Measurements from ENCODE around the gene C19orf81. TPM values are rescaled to one million over a fixed set of nuclear protein-coding genes. Genes with fewer than 3 reads are reported as not detected.

C19orf81 gene
- total and polyA plus RNA-seq, 5 donors = 0.52 to 1.5 (median 1.5) TPM; not detected in 2

DNA sequence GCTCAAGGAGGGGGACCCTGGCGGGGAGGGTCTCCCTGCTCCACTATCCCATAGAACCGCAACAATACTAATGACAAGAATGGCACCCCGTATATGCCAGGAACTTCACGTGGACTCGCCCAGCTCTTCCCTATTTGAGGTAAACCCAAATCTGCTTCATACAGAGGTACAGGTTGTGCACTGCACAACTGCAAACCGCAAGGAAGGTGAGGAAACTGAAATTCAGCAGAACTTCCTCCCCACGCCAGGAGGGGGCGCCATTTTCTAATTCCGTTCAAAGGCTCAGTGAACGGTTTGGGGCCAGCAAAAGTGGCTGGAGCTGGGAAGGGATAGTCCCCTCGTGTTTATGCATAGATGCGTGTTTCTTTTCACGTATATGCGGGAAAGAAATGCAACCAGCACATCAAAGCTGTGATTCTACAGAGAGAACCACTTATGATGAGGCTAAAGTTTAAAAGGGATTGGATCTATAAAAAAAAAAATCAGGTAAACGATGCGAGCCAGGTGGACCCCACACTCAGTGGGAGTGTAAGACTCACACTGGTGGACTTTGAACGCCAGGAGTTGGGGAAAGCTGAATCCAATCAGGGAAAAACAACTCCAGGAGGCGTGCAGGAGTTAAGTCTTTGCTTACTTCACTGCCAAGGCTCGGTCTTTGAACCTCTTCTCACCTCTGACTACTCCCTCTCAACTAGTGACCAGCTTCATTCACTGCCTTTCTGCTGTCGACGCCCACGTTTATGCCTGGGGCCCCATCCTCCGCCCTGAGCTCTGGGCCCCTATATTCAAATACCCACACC is 20.3 kb downstream of the C19orf81 start:
- 45% methylated on average over 23 of the region's 23 CpGs for whole genome bisulfite sequencing
- ATAC-seq (no peak), DNase-seq (no peak)
- Histone ChIP-seq H3K9me3 (ENCODE audit: control insufficient read depth, low read length) (no peaks in the 10 kb centered on the region), H3K27me3 (ENCODE audit: control insufficient read depth, insufficient read depth) (no peaks in the 10 kb centered on the region), H3K4me3 (ENCODE audit: low read length) (no peak overlapping the region), H3K4me1 (ENCODE audit: control insufficient read depth, insufficient read depth, low read length) (no peaks in the 10 kb centered on the region), H3K27ac (ENCODE audit: low read length) (no peak overlapping the region)
- intact Hi-C loops (cut with DNase I) = no loop called here

DNA sequence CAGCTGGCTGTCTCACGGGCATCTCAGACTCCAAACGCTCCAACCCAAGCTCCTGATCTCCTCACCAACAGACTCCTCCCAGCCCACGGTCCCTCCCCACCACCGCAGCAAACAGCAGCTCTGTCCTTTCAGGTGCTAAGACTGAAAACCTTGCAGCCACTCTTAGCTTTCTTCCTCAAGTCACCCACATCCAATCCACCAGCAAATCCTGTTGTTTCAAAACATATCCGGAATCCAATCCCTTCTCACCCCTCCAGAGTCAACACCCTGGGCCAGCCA is 20.8 kb downstream of the C19orf81 start:
- Histone ChIP-seq H3K27ac (ENCODE audit: low read length) (no peak overlapping the region), H3K4me1 (ENCODE audit: control insufficient read depth, insufficient read depth, low read length) (no peaks in the 10 kb centered on the region), H3K9me3 (ENCODE audit: control insufficient read depth, low read length) (no peaks in the 10 kb centered on the region), H3K27me3 (ENCODE audit: control insufficient read depth, insufficient read depth) (no peaks in the 10 kb centered on the region), H3K4me3 (ENCODE audit: low read length) (no peak overlapping the region)
- DNase-seq (no peak), ATAC-seq (no peak)
- 39% methylated on average over 5 of the region's 5 CpGs for WGBS
- intact Hi-C loops (cut with DNase I) = no loop called here

DNA sequence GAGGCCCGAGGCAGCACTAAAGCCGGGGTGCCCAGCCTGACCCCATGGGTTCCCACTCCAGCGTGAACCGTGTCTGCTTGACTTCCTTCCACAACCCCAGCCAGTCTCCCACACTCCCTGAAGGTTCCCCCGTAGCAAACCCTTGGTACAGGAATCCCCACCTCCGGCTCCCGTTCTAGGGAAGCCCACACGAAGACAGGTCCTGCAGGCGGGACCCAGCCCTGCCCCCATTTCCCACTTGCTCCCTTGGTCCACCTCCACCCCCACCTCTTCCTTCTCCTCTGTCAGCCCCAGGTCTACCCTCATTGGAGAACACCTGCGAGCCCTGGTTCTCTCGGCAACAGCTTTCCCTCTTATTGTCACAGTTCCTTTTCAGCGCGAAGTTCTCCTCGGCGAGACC is 23.9 kb downstream of the C19orf81 start:
- 28% methylated on average over 15 of the region's 15 CpGs for WGBS
- H3K27me3 ChIP-seq (ENCODE audit: control insufficient read depth, insufficient read depth) = no peaks in the 10 kb centered on the region
- H3K4me1 ChIP-seq (ENCODE audit: control insufficient read depth, insufficient read depth, low read length) = no peaks in the 10 kb centered on the region
- H3K4me3 ChIP-seq (ENCODE audit: low read length) = no peak overlapping the region
- peak in 1 of 2 donors; percentile 25 for ATAC-seq
- intact Hi-C loops (cut with DNase I) = no loop called here
- no peaks in the 10 kb centered on the region for H3K9me3 ChIP-seq (ENCODE audit: control insufficient read depth, low read length)
- no peak overlapping the region for H3K27ac ChIP-seq (ENCODE audit: low read length)
- no peak for DNase-seq

DNA sequence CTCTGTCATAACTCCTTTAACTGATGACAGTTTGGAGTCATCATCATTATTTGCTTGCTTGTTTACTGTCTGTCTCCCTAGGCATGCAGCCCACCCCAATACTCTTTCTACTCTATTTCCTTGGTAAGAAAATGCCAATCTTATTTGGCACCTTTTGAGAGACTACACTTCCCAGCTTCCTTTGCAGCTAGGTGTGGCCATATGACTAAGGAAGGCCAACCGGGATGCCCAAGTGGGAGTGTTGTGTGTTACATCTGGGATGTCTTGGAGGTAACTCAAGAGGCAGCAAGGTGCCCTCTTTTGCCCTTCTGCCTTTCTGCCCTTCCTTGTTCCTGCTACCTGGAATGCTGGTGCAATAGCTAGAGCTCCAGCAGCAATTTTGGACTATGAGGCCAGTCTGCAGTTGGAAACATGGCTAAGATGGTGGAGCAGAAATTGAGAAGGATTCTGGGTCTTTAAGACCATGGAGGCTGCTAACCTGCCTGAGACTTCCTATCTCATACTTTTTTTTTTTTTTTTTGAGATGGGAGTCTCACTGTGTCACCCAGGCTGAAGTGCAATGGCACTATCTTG is 27.5 kb downstream of the C19orf81 start:
- intact Hi-C loops (cut with DNase I) = no loop called here
- H3K27ac ChIP-seq (ENCODE audit: low read length) = no peak overlapping the region
- H3K4me3 ChIP-seq (ENCODE audit: low read length) = no peak overlapping the region
- no peaks in the 10 kb centered on the region for H3K27me3 ChIP-seq (ENCODE audit: control insufficient read depth, insufficient read depth)
- DNase-seq (no peak), ATAC-seq (no peak)
- 68% methylated on average over 1 of the region's 1 CpG for WGBS
- H3K9me3 ChIP-seq (ENCODE audit: control insufficient read depth, low read length) = no peaks in the 10 kb centered on the region
- no peaks in the 10 kb centered on the region for H3K4me1 ChIP-seq (ENCODE audit: control insufficient read depth, insufficient read depth, low read length)

DNA sequence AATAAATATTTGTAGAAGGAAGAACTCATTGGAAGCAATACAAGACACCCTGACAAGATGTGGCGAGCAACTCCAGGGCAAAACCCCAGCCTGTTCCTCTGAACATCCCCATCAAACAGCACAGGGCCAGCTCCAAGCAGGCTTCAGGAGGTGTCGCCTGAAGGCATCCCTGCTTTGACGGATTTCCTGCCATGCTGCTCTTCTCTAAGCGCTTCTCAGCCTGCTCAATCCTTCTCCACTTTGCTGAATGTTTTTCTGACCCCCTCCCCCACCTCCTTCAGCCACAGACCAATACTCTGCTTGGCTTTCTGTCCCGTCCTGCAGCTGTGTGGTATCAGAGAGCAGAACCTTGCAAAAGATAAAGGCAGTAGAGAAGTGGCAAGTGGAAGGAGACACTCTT is 28.4 kb downstream of the C19orf81 start:
- WGBS = 57% methylated on average over 5 of the region's 5 CpGs
- Histone ChIP-seq H3K27me3 (ENCODE audit: control insufficient read depth, insufficient read depth) (no peaks in the 10 kb centered on the region), H3K9me3 (ENCODE audit: control insufficient read depth, low read length) (no peaks in the 10 kb centered on the region), H3K4me1 (ENCODE audit: control insufficient read depth, insufficient read depth, low read length) (no peaks in the 10 kb centered on the region), H3K4me3 (ENCODE audit: low read length) (no peak overlapping the region), H3K27ac (ENCODE audit: low read length) (no peak overlapping the region)
- ATAC-seq (no peak), DNase-seq (no peak)
- intact Hi-C loops (cut with DNase I) = no loop called here

DNA sequence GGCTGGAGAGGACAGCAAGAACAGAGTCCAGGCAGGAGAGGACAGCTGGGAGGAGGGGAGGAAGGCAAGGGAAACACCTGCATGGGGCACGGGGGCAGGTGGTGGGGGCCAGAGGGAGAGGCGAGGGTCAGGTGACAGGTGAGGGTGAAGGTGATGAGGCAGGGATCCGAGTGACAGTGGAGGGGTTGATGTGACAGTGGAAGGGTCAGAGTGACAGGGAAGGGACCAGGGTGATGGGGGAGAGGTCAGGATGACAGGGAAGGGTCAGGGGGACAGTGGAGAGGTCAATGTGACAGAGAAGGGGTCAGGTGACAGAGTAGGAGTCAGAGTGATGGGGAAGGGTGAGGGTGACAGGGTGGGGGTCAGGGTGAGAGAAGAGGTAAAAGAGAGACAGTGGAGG is 29.1 kb downstream of the C19orf81 start:
- WGBS = 48% methylated on average over 3 of the region's 3 CpGs
- H3K27me3 ChIP-seq (ENCODE audit: control insufficient read depth, insufficient read depth) = no peaks in the 10 kb centered on the region
- no peaks in the 10 kb centered on the region for H3K9me3 ChIP-seq (ENCODE audit: control insufficient read depth, low read length)

DNA sequence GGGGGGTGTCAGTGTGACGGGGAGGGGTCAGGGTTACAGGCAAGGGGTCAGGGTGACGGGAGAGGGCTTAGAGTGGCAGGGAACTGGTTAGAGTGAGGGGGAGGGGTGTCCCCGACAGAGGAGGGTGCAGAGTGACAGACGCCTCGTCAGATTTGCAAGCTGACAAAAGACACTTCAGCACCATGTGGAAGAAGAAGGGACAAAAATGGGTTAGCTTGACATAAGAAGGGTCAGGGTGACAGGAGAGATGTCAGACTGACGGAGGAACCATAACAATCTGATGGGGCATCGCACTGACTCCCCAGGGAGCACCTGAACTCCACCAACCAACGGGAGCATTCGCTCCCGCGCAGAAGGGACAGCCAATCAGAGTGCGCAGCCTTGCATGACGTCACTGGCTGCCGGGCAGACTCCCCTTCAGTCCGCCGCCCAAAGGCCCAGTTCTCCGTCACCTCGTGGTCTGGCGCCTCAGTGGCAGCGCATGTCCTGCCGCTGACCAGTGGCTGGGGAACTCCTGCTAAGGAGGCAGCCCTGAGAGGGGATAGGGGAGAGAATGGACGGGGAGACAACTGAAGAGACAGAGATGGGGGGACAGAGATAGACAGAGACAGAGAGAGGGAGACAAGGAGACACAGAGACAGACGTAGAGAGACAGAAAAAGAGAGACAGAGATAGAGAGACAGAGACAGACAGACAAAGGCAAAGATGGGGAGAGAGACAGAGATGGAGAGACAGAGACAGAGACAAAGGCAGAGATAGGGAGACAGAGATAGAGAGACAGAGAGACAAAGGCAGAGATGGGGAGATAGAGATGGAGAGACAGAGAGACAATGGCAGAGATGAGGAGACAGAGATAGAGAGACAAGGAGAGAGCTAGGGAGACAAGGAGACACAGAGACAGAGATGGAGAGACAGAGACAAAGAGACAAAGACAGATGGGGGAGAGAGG is 30.2 kb downstream of the C19orf81 start:
- Histone ChIP-seq H3K27me3 (ENCODE audit: control insufficient read depth, insufficient read depth) (no peaks in the 10 kb centered on the region), H3K27ac (ENCODE audit: low read length) (no peak overlapping the region), H3K4me1 (ENCODE audit: control insufficient read depth, insufficient read depth, low read length) (no peaks in the 10 kb centered on the region), H3K9me3 (ENCODE audit: control insufficient read depth, low read length) (no peaks in the 10 kb centered on the region), H3K4me3 (ENCODE audit: low read length) (no peak overlapping the region)
- DNase-seq = peak; percentile 76 to 91 (median 91)
- intact Hi-C loops (cut with DNase I) = no loop called here
- ATAC-seq = peak; percentile 92 to 96
- 9% methylated on average over 23 of the region's 23 CpGs for WGBS

More for the DNA sequence above, 29.1 kb downstream of the C19orf81 start:
- no peaks in the 10 kb centered on the region for H3K4me1 ChIP-seq (ENCODE audit: control insufficient read depth, insufficient read depth, low read length)
- no peak overlapping the region for H3K27ac ChIP-seq (ENCODE audit: low read length)
- H3K4me3 ChIP-seq (ENCODE audit: low read length) = no peak overlapping the region
- no peak for DNase-seq
- intact Hi-C loops (cut with DNase I) = no loop called here
- ATAC-seq = no peak

DNA sequence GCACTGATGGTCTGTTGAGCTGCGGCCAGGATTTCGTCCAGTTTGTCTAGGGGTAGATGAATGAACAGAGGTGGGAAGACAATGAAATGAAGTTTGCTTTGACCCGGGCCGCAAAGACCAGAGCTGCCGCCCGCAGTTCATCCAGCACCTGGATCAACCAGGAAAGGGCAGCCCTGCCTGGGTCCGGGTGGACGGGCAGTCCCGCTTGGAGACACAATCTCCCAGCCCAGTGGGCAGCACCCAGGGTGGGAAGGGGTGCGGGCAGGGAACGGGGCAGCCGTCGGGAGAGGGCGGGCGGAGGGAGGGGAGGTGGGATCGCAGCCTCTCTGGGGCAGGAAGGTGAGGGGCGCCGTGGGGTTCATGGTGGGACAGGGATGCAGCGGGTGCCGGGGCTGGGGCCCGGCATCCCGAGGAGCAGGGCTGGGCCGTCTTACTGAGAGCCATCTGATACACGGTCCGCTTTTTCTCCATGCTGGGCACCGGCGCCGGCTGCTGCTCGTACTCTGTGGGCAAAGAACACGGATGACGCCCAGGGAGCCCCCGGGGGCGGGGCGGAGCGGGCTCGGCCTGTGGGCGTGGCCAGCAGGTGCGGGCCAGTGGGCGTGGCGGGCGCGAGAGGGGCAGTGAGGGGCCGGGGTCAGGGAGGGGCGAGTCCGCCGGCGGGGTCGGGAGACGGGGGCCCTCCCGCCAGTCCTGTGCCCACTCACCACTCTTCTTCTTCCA is 37.2 kb downstream of the C19orf81 start:
- no peaks in the 10 kb centered on the region for H3K4me1 ChIP-seq (ENCODE audit: control insufficient read depth, insufficient read depth, low read length)
- no peak overlapping the region for H3K27ac ChIP-seq (ENCODE audit: low read length)
- DNase-seq (no peak), ATAC-seq (peak in 1 of 2 donors; percentile 32)
- no peaks in the 10 kb centered on the region for H3K27me3 ChIP-seq (ENCODE audit: control insufficient read depth, insufficient read depth)
- no peak overlapping the region for H3K4me3 ChIP-seq (ENCODE audit: low read length)
- 31% methylated on average over 50 of the region's 50 CpGs for WGBS
- intact Hi-C loops (cut with DNase I) = no loop called here
- no peaks in the 10 kb centered on the region for H3K9me3 ChIP-seq (ENCODE audit: control insufficient read depth, low read length)

DNA sequence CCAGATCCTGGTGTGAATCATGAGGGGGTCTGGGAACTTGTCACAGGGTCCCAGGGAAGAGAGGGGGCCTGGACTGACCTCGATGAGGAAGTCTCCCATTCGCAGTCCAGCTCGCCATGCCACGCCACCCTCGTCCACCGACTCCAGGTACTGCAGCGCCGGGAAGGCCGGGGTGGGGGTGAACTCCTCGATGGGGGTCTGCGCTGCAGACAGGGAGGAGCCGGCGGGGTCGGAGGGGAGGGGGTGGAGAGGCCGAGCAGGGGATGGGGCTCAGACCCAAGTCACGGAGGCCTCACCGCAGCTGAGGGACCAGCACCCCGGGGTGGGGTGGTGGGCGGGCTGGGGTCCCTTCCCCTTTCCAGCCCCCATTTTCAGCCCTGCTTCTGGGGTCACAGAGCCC is 39.5 kb downstream of the C19orf81 start:
- Histone ChIP-seq H3K9me3 (ENCODE audit: control insufficient read depth, low read length) (no peaks in the 10 kb centered on the region), H3K4me3 (ENCODE audit: low read length) (no peak overlapping the region), H3K27me3 (ENCODE audit: control insufficient read depth, insufficient read depth) (no peaks in the 10 kb centered on the region), H3K27ac (ENCODE audit: low read length) (no peak overlapping the region), H3K4me1 (ENCODE audit: control insufficient read depth, insufficient read depth, low read length) (no peaks in the 10 kb centered on the region)
- DNase-seq (no peak), ATAC-seq (no peak)
- 69% methylated on average over 19 of the region's 19 CpGs for WGBS
- intact Hi-C loops (cut with DNase I) = no loop called here

DNA sequence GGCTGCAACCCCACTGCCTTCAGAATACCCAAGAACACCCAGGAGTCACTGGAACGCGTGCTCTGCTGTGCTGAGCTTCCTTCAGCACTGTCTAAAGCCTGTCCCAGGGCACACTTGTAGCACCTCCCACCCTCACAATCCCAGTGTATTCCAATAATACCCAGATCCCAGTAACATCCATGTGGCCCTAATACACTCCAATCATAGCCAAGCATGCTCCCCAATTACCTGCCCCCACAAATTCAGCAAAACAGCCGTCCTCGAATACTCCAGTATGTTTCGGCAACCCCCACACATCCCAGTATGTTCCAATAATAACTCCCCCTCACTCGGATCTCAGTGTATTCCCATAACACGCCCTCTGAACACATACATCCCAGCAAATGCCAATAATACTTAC is 41.2 kb downstream of the C19orf81 start:
- no peak overlapping the region for H3K4me3 ChIP-seq (ENCODE audit: low read length)
- H3K4me1 ChIP-seq (ENCODE audit: control insufficient read depth, insufficient read depth, low read length) = no peaks in the 10 kb centered on the region
- H3K9me3 ChIP-seq (ENCODE audit: control insufficient read depth, low read length) = no peaks in the 10 kb centered on the region
- no peak overlapping the region for H3K27ac ChIP-seq (ENCODE audit: low read length)
- no peaks in the 10 kb centered on the region for H3K27me3 ChIP-seq (ENCODE audit: control insufficient read depth, insufficient read depth)
- 77% methylated on average over 7 of the region's 7 CpGs for WGBS
- ATAC-seq (no peak), DNase-seq (no peak)
- intact Hi-C loops (cut with DNase I) = no loop called here
